GM23338 (cell line): ENCODE measurements around the gene OR4D2. TPM values are rescaled to one million over a fixed set of nuclear protein-coding genes. Genes with fewer than 3 reads are reported as not detected.

Experiments used
- ATAC-seq: fragments of 200-7000 bp; cut with Tn5 transposase; 3 replicates; pipeline ENCODE4 v1.9.1; 2020
- DNase-seq: peaks from one replicate; pipeline ENCODE4 v3.0.0-alpha.2; 2015; ENCODE audit warnings: low spot score
- H2AFZ ChIP-seq: fragments of 200-600 bp; sonication (generic); 2 replicates; pipeline ENCODE4 v1.8.0; 2016; ENCODE audit warnings: antibody characterized with exemption, mild to moderate bottlenecking, moderate library complexity
- H3F3A ChIP-seq: fragments of 200-600 bp; sonication (generic); replicated peaks from 2 replicates; pipeline ENCODE4 v1.8.0; 2017; ENCODE audit warnings: antibody characterized with exemption, mixed run types, low read depth
- H3K27ac ChIP-seq: fragments of 200-600 bp; sonication (generic); 2 replicates; pipeline ENCODE4 v1.6.1; 2016; ENCODE audit warnings: low read depth
- H3K27me3 ChIP-seq: fragments of 200-600 bp; sonication (generic); 2 replicates; pipeline ENCODE4 v1.8.0; 2016; ENCODE audit warnings: mild to moderate bottlenecking, mixed run types, moderate library complexity; ENCODE audit not compliant: insufficient read depth
- H3K36me3 ChIP-seq: fragments of 200-600 bp; sonication (generic); 2 replicates; pipeline ENCODE4 v1.8.0; 2016; ENCODE audit warnings: mild to moderate bottlenecking; ENCODE audit not compliant: insufficient read depth
- H3K4me1 ChIP-seq: fragments of 200-600 bp; sonication (generic); 2 replicates; pipeline ENCODE4 v1.8.0; 2016; ENCODE audit warnings: mild to moderate bottlenecking, moderate library complexity; ENCODE audit not compliant: insufficient read depth
- H3K4me2 ChIP-seq: fragments of 200-600 bp; sonication (generic); 2 replicates; pipeline ENCODE4 v1.7.1; 2017; ENCODE audit warnings: mixed run types
- H3K4me3 ChIP-seq: fragments of 200-600 bp; sonication (generic); 2 replicates; pipeline ENCODE4 v1.6.1; 2016; ENCODE audit warnings: mixed run types
- H3K79me2 ChIP-seq: fragments of 200-600 bp; sonication (generic); replicated peaks from 2 replicates; pipeline ENCODE4 v1.8.0; 2017; ENCODE audit warnings: mild to moderate bottlenecking; ENCODE audit not compliant: insufficient read depth
- H3K9me2 ChIP-seq: fragments of 200-600 bp; sonication (generic); 2 replicates; pipeline ENCODE4 v1.8.0; 2017; ENCODE audit not compliant: insufficient read depth
- H4K20me1 ChIP-seq: fragments of 200-600 bp; sonication (generic); replicated peaks from 2 replicates; pipeline ENCODE4 v1.8.0; 2017; ENCODE audit warnings: mild to moderate bottlenecking; ENCODE audit not compliant: insufficient read depth
- H3K27ac Mint-ChIP-seq: 2 replicates; pipeline ENCODE4 v1.8.0; 2020; ENCODE audit warnings: inconsistent platforms, mild to moderate bottlenecking, moderate library complexity, mixed read lengths
- H3K27me3 Mint-ChIP-seq: 3 replicates; pipeline ENCODE4 v1.8.0; 2022; ENCODE audit warnings: low read depth, mild to moderate bottlenecking, moderate library complexity, mixed read lengths, inconsistent platforms; ENCODE audit not compliant: insufficient read depth, poor library complexity
- H3K36me3 Mint-ChIP-seq: 3 replicates; pipeline ENCODE4 v1.8.0; 2021; ENCODE audit warnings: low read depth, mild to moderate bottlenecking, inconsistent platforms, moderate library complexity, mixed read lengths
- H3K4me1 Mint-ChIP-seq: 3 replicates; pipeline ENCODE4 v1.8.0; 2020; ENCODE audit warnings: mild to moderate bottlenecking, inconsistent platforms, mixed read lengths
- H3K4me3 Mint-ChIP-seq: 3 replicates; pipeline ENCODE4 v1.8.0; 2021; ENCODE audit warnings: moderate library complexity, mild to moderate bottlenecking, inconsistent platforms, mixed read lengths
- H3K9me3 Mint-ChIP-seq: 3 replicates; pipeline ENCODE4 v1.8.0; 2020; ENCODE audit warnings: moderate library complexity, mild to moderate bottlenecking, inconsistent platforms, mixed read lengths
- CREB1 ChIP-seq: fragments of 250-450 bp; sonication (Bioruptor Pico); IDR thresholded peaks from 2 replicates; pipeline ENCODE4 v1.5.0; 2020; ENCODE audit warnings: low read depth, mild to moderate bottlenecking, moderate library complexity
- EZH2 ChIP-seq: fragments of 200-600 bp; sonication (generic); IDR thresholded peaks from one replicate; pipeline ENCODE4 v1.8.0; 2017; ENCODE audit warnings: antibody characterized with exemption, mild to moderate bottlenecking, low read depth; ENCODE audit not compliant: unreplicated experiment
- EZH2phosphoT487 ChIP-seq: fragments of 200-600 bp; sonication (generic); IDR thresholded peaks from one replicate; pipeline ENCODE4 v1.8.1; 2018; ENCODE audit warnings: antibody characterized with exemption; ENCODE audit not compliant: unreplicated experiment
- JUNB ChIP-seq: IDR thresholded peaks from one replicate; pipeline ENCODE4 v1.6.1; 2016; ENCODE audit warnings: antibody characterized with exemption; ENCODE audit not compliant: unreplicated experiment
- NANOG ChIP-seq: IDR thresholded peaks from 2 replicates; pipeline ENCODE4 v1.6.1; 2016; ENCODE audit warnings: antibody characterized with exemption, borderline replicate concordance
- POLR2AphosphoS5 ChIP-seq: IDR thresholded peaks from 2 replicates; pipeline ENCODE4 v1.6.1; 2016; ENCODE audit warnings: antibody characterized with exemption, low read depth
- STAT1 ChIP-seq: IDR thresholded peaks from one replicate; pipeline ENCODE4 v1.6.1; 2016; ENCODE audit warnings: antibody characterized with exemption; ENCODE audit not compliant: unreplicated experiment
- ZNF114 ChIP-seq: fragments of 250-450 bp; sonication (Bioruptor Pico); IDR thresholded peaks from 2 replicates; pipeline ENCODE4 v1.5.0; 2020; ENCODE audit warnings: mild to moderate bottlenecking, moderate library complexity
- ZNF331 ChIP-seq: fragments of 250-450 bp; sonication (Bioruptor Pico); IDR thresholded peaks from 2 replicates; pipeline ENCODE4 v1.5.0; 2020; ENCODE audit warnings: low read depth, mild to moderate bottlenecking, moderate library complexity
- polyA plus RNA-seq: library from polyadenylated mRNA; unstranded; fragments of >200 nt; fragmentation: Nextera tagmentation; extraction: Ambion mirVana; gene quantifications from 2 replicates; pipeline ENCODE4 v1.2.1, GENCODE V29; 2016
- total RNA-seq: library from RNA; depleted of rRNA; stranded (reverse); fragments of >200 nt; shearing (Covaris generic); gene quantifications from 2 replicates; pipeline ENCODE4 v1.2.3, GENCODE V29; 2014
- TF ChIP-seq, protein P1 (sequence below), 2 experiments: fragments of 200-600 bp in 1 of 2; sonication (generic) in 1 of 2; conservative IDR thresholded peaks; 2 replicates each; pipeline versions ENCODE4 v1.5.1 to v1.6.1; 2016 to 2017; ENCODE audit warnings: antibody characterized with exemption in 2 of 2, low read depth in 2 of 2, mild to moderate bottlenecking in 2 of 2, moderate library complexity in 1 of 2
- TF ChIP-seq, protein P2 (sequence below): IDR thresholded peaks from 2 replicates; pipeline ENCODE4 v1.6.1; 2016; ENCODE audit warnings: antibody characterized with exemption

The OR4D2 gene
- total and polyA plus RNA-seq, 2 experiments from 2014 or later: not detected

DNA sequence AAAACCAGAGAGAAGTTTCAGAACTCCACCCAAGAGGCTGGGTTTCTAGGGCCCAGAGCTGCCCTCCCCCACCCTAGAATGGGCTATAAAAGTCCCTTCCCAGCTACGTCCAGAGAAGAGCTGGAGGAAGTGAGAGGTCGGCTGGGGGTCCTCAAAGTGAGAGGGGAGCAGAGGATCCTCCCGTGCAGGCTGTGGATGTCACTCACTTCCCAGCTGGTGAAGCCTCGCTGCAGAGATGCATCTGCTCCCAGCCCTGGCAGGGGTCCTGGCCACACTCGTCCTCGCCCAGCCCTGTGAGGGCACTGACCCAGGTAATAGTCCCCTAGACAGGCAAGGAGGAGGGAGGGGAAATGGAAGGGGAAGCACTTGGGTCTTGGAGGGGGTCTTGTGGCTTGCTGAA lies 25.8 kb downstream of the OR4D2 start, which contains the start of gene EPX:
TSS of gene EPX (plus strand) at position 115 of the 400 bp plus-strand sequence. CDS start at position 236, 121 bp downstream.
- Mint-ChIP-seq H3K4me1 (no peaks in the 10 kb centered on the region), H3K9me3 (no peaks in the 10 kb centered on the region), H3K27ac (no peak within 1 kb of the TSS), H3K27me3 (peaks cover 16% of the 10 kb centered on the region), H3K4me3 (no peak within 1 kb of the TSS), H3K36me3 (no peaks in the 10 kb centered on the region)
- Histone ChIP-seq H3K4me3 (no peak within 1 kb of the TSS), H3K27ac (no peak within 1 kb of the TSS), H3F3A (no peaks in the 10 kb centered on the region), H3K79me2 (no peaks in the 10 kb centered on the region), H3K27me3 (no peaks in the 10 kb centered on the region), H3K36me3 (no peaks in the 10 kb centered on the region), H3K4me1 (no peaks in the 10 kb centered on the region), H3K9me2 (no peaks in the 10 kb centered on the region), H2AFZ (no peak within 1 kb of the TSS), H4K20me1 (no peaks in the 10 kb centered on the region), H3K4me2 (no peak within 1 kb of the TSS)
- no peak for TF ChIP-seq JUNB
- ATAC-seq (no peak), DNase-seq (no peak)

DNA sequence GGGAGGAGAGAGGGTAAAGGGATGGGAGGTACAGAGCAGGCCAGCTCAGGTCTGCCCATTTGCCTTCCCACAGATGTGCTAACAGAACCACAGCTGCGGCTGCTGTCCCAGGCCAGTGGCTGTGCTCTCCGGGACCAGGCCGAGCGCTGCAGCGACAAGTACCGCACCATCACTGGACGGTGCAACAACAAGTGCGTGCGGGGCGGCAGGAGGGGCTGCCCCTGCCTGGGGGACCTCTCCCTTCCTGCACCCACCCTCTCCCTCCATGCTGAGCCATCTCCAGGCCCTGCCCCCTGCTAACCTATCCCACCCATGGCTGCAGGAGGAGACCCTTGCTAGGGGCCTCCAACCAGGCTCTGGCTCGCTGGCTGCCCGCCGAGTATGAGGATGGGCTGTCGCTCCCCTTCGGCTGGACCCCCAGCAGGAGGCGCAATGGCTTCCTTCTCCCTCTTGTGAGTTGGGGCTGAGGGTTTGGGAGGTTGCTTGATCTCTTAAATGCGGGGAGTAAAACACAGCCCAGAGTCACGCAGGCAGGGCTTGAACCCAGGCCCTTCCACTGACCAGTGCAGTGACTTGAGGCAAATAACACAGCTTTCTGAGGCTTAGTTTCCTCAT lies 27.0 kb downstream of the OR4D2 start:
- no peaks in the 10 kb centered on the region for H3K27me3 ChIP-seq
- Mint-ChIP-seq H3K4me3 (no peak overlapping the region), H3K27me3 (peaks cover 16% of the 10 kb centered on the region), H3K36me3 (no peaks in the 10 kb centered on the region), H3K4me1 (no peaks in the 10 kb centered on the region), H3K9me3 (no peaks in the 10 kb centered on the region), H3K27ac (no peak overlapping the region)
- no peak overlapping the region for H3K4me3 ChIP-seq
- H3F3A ChIP-seq: no peaks in the 10 kb centered on the region
- no peaks in the 10 kb centered on the region for H3K9me2 ChIP-seq
- H3K4me1 ChIP-seq: no peaks in the 10 kb centered on the region
- H2AFZ ChIP-seq: no peak overlapping the region
- TF ChIP-seq NANOG: no peak
- no peak for TF ChIP-seq EZH2
- TF ChIP-seq CREB1 (CRISPR knock-in tag): no peak
- TF ChIP-seq ZNF114 (CRISPR knock-in tag): no peak
- TF ChIP-seq STAT1: no peak
- TF ChIP-seq, protein P1, sequence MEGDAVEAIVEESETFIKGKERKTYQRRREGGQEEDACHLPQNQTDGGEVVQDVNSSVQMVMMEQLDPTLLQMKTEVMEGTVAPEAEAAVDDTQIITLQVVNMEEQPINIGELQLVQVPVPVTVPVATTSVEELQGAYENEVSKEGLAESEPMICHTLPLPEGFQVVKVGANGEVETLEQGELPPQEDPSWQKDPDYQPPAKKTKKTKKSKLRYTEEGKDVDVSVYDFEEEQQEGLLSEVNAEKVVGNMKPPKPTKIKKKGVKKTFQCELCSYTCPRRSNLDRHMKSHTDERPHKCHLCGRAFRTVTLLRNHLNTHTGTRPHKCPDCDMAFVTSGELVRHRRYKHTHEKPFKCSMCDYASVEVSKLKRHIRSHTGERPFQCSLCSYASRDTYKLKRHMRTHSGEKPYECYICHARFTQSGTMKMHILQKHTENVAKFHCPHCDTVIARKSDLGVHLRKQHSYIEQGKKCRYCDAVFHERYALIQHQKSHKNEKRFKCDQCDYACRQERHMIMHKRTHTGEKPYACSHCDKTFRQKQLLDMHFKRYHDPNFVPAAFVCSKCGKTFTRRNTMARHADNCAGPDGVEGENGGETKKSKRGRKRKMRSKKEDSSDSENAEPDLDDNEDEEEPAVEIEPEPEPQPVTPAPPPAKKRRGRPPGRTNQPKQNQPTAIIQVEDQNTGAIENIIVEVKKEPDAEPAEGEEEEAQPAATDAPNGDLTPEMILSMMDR (conservative IDR thresholded peaks at IDR 0.05; ENCODE audit: low read depth in 2 of 2): peak; percentile 57 to 73
- TF ChIP-seq POLR2AphosphoS5: no peak
- H3K27ac ChIP-seq: no peak overlapping the region
- H3K36me3 ChIP-seq: no peaks in the 10 kb centered on the region
- ATAC-seq (peak; percentile 69), DNase-seq (peak; percentile 55)
- H3K79me2 ChIP-seq: no peaks in the 10 kb centered on the region
- H4K20me1 ChIP-seq: no peaks in the 10 kb centered on the region
- no peak overlapping the region for H3K4me2 ChIP-seq

DNA sequence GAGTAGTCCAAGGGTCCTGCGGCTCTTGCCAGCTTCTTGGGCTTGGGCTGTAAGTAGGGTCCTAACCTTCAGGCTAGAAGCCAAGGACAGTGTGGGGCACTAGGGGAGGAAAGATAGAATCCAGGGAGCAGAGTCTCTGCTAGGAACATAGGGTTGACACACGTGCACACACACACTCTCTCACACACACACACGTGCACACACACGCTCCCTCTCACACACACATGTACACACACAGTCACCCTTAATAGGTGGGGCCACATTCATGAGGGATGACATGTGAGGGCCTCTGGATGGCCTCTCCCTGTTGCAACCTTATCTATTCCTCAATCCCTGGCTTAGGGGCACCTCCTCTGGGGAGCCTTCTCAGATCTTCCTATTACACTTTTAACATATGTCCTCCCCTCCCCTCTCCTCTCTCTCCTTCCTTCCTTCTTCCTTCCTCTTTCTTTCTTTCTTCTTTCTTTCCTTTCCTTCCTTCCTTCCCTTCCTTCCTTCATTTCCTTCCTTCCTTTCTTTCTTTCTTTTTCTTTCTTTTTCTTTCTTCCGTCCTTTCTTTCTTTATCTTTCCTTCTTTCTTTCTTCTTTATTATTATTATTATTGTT lies 28.8 kb downstream of the OR4D2 start:
- no peaks in the 10 kb centered on the region for H3F3A ChIP-seq
- H3K27me3 Mint-ChIP-seq: peaks cover 23% of the 10 kb centered on the region
- H4K20me1 ChIP-seq: no peaks in the 10 kb centered on the region
- no peak overlapping the region for H3K27ac Mint-ChIP-seq
- no peak for ATAC-seq
- H3K9me3 Mint-ChIP-seq: no peaks in the 10 kb centered on the region
- no peak overlapping the region for H2AFZ ChIP-seq
- DNase-seq: no peak
- H3K4me2 ChIP-seq: no peak overlapping the region
- no peaks in the 10 kb centered on the region for H3K79me2 ChIP-seq
- no peaks in the 10 kb centered on the region; the same call in 2 of the 3 replicates for H3K4me1 Mint-ChIP-seq
- no peaks in the 10 kb centered on the region for H3K36me3 Mint-ChIP-seq
- H3K4me3 Mint-ChIP-seq: no peak overlapping the region
- H3K4me1 ChIP-seq: no peaks in the 10 kb centered on the region
- no peaks in the 10 kb centered on the region for H3K9me2 ChIP-seq
- H3K27ac ChIP-seq: no peak overlapping the region
- H3K27me3 ChIP-seq: 0 out of 2 replicates have a peak, but pooled peaks cover 2% of the 10 kb centered on the region
- H3K4me3 ChIP-seq: no peak overlapping the region
- H3K36me3 ChIP-seq: no peaks in the 10 kb centered on the region
- TF ChIP-seq POLR2AphosphoS5 (no peak), EZH2phosphoT487 (no peak), JUNB (no peak), ZNF331 (CRISPR knock-in tag) (no peak), EZH2 (no peak), CREB1 (CRISPR knock-in tag) (no peak), NANOG (no peak)
- TF ChIP-seq, protein P1 (conservative IDR thresholded peaks at IDR 0.05; ENCODE audit: low read depth in 2 of 2): no peak
- TF ChIP-seq, protein P2, sequence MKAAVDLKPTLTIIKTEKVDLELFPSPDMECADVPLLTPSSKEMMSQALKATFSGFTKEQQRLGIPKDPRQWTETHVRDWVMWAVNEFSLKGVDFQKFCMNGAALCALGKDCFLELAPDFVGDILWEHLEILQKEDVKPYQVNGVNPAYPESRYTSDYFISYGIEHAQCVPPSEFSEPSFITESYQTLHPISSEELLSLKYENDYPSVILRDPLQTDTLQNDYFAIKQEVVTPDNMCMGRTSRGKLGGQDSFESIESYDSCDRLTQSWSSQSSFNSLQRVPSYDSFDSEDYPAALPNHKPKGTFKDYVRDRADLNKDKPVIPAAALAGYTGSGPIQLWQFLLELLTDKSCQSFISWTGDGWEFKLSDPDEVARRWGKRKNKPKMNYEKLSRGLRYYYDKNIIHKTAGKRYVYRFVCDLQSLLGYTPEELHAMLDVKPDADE: no peak
